EH (cell line): ENCODE results near the gene TARBP1.
"Not testable (repeated sequence)": the region's sequence is repeated elsewhere in the genome, so short reads cannot be mapped to it uniquely, and the experiment has no call there.

Experiments
- DNase-seq: peaks from one replicate; pipeline ENCODE4 v3.0.0-alpha.2; 2015; ENCODE audit warnings: low read depth

Gene TARBP1

GRCh38 chr1:234395297-234395696 is 83.7 kb downstream of the TARBP1 start:
- DNase-seq, result no peak

GRCh38 chr1:234393190-234393589 is 85.8 kb downstream of the TARBP1 start:
- no peak for DNase-seq

GRCh38 chr1:234388094-234388493 is 90.9 kb downstream of the TARBP1 start:
- no peak for DNase-seq

- DNase-seq, result no peak
Measured at GRCh38 chr1:234386122-234386521, 92.9 kb downstream of the TARBP1 start.

GRCh38 chr1:234381699-234382555 is 97.1 kb downstream of the TARBP1 start:
- no peak for DNase-seq

GRCh38 chr1:234379591-234380109 is 99.3 kb downstream of the TARBP1 start:
- DNase-seq, result not testable (repeated sequence)

GRCh38 chr1:234375672-234376071 is 103.3 kb downstream of the TARBP1 start:
- DNase-seq, result no peak

GRCh38 chr1:234373959-234374254 is 105.1 kb downstream of the TARBP1 start:
- no peak for DNase-seq

- DNase-seq, result peak; percentile 97
Measured at GRCh38 chr1:234373064-234373958, 105.7 kb downstream of the TARBP1 start, which contains the start of gene COA6. Gene COA6 (plus strand): TSS chr1:234373456. CDS start chr1:234373467, 11 bp downstream.

GRCh38 chr1:234372011-234372757 is 106.8 kb downstream of the TARBP1 start:
- DNase-seq, result peak; percentile 2

- DNase-seq, result no peak
Measured at GRCh38 chr1:234371414-234371813, 107.6 kb downstream of the TARBP1 start.

GRCh38 chr1:234369784-234370183 is 109.2 kb downstream of the TARBP1 start:
- peak; percentile 52 for DNase-seq

GRCh38 chr1:234369033-234369430 is 109.9 kb downstream of the TARBP1 start:
- no peak for DNase-seq

- DNase-seq, result no peak
Measured at GRCh38 chr1:234368320-234369032, 110.5 kb downstream of the TARBP1 start.

- no peak for DNase-seq
Measured at GRCh38 chr1:234362558-234362957, 116.4 kb downstream of the TARBP1 start.

GRCh38 chr1:234361102-234361603 is 117.8 kb downstream of the TARBP1 start:
- DNase-seq, result no peak

GRCh38 chr1:234357831-234358230 is 121.1 kb downstream of the TARBP1 start:
- DNase-seq, result no peak

- not testable (repeated sequence) for DNase-seq
Measured at GRCh38 chr1:234356615-234357269, 122.2 kb downstream of the TARBP1 start.

- no peak for DNase-seq
Measured at GRCh38 chr1:234355782-234356510, 123.0 kb downstream of the TARBP1 start.

GRCh38 chr1:234348964-234349363 is 130.0 kb downstream of the TARBP1 start:
- no peak for DNase-seq
